Activated CD8-positive, alpha-beta T cell treated with anti-CD3 and anti-CD28 coated beads, Interleukin-2, amount 10 ng/mL, durations not matched to agents 7 days and 5 days (primary cell): ENCODE results near the gene SPINK9. TPM values are rescaled to one million over a fixed set of nuclear protein-coding genes. Genes with fewer than 3 reads are reported as not detected.

Experiments used
- ATAC-seq: fragments of 150-1000 bp; cut with Tn5 transposase; one replicate; pipeline ENCODE4 v1.10.0; 2021; ENCODE audit warnings: moderate library complexity
- CTCF ChIA-PET: fragments of 350-600 bp; sonication (Branson Sonifier 250); formaldehyde crosslinking; loops from one replicate; lab custom pipeline; 2021; ENCODE audit warnings: antibody characterized with exemption; lab: Charles Lee
- POLR2A ChIA-PET: fragments of 350-600 bp; sonication (Branson Sonifier 250); formaldehyde crosslinking; loops from one replicate; lab custom pipeline; 2021; ENCODE audit warnings: antibody characterized with exemption; lab: Charles Lee
- DNase-seq: peaks from one replicate; pipeline ENCODE4 v3.0.0-alpha.2; 2020
- H3K27ac Mint-ChIP-seq: one replicate; pipeline ENCODE4 v1.8.0; 2021; ENCODE audit warnings: mild to moderate bottlenecking, mixed read lengths
- H3K27me3 Mint-ChIP-seq: one replicate; pipeline ENCODE4 v1.8.0; 2021; ENCODE audit warnings: low read depth, mixed read lengths
- H3K36me3 Mint-ChIP-seq: one replicate; pipeline ENCODE4 v1.8.0; 2021; ENCODE audit warnings: low read depth, mixed read lengths
- H3K4me1 Mint-ChIP-seq: one replicate; pipeline ENCODE4 v1.8.0; 2021; ENCODE audit warnings: low read depth, mixed read lengths
- H3K4me3 Mint-ChIP-seq: one replicate; pipeline ENCODE4 v1.8.0; 2021; ENCODE audit warnings: mild to moderate bottlenecking, mixed read lengths
- H3K9me3 Mint-ChIP-seq: one replicate; pipeline ENCODE4 v1.8.0; 2022; ENCODE audit warnings: mixed read lengths; ENCODE audit not compliant: insufficient read depth
- total RNA-seq, 2 experiments: library from RNA; stranded (reverse); gene quantifications; one replicate each; pipeline ENCODE4 v1.2.3, GENCODE V29; 2021

The SPINK9 gene
- total RNA-seq, 2 experiments from 2014 or later, result not detected

DNA sequence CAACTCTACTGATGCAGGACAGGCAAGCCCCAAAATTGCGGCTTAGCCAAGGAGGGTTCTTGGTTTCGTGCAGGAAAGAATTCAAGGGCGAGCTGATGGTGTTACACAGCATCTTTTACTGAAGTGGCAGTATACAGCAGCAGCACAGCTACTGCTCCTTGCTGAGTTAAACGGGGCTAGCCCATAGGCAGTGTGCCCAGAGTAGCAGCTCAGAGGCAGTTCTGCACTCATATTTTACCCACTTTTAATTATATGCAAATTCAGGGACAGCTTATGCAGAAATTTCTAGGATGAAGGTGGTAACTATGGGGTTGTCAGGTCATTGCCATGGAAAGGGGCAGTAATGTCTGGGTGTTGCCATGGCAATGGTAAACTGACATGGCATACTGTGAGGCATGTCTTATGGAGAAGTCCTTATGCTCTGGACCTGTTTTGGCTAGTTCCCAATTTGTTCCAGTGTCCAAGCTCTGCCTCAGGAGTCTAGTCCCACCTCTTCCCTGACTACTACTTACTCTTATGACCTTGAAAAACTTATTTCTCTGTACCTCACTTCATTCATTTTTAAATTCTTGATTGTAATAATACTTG, 2.0 kb upstream of the SPINK9 start:
- DNase-seq (no peak), ATAC-seq (no peak)
- Mint-ChIP-seq H3K9me3 (no peaks in the 10 kb centered on the region), H3K4me1 (no peaks in the 10 kb centered on the region), H3K27ac (no peak overlapping the region), H3K4me3 (no peak overlapping the region), H3K36me3 (no peaks in the 10 kb centered on the region), H3K27me3 (no peaks in the 10 kb centered on the region)
- POLR2A ChIA-PET, result no interaction called here
- CTCF ChIA-PET, result no interaction called here

DNA sequence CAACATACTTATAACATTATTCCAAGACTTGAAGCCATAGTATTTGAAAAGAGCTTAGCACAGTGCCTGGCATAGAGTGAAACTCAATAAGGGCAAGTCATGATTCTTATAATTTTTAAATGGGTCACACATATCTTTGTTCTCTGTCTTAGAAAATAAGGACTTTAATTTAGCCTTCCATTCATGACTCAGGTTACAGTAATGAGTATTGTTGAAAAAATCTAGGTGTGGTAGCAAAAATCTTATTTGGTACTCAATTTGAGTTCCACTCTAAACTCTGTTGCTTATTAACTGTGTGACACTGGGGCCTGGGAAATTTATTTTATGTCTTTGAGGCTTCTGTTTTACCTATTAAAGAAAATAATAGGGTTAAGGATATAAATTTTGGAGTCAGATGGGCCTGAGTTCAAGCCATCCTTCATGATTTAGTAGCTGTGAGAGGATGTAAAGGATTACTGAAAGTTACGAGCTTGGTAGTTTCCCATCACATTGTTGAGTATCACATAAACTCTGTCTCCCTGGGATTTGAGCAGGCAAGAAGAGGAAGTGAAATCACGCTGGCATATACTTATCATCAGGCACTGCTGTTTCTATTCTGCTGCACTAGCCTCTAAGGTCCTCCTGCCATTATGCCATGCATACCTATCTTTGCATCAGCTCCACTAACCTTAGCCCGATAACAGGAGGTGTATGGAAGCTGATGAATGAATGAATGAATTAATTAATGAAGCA, 1.5 kb downstream of the SPINK9 start:
- H3K36me3 Mint-ChIP-seq, result no peaks in the 10 kb centered on the region
- no peak overlapping the region for H3K4me3 Mint-ChIP-seq
- no peak for DNase-seq
- POLR2A ChIA-PET, result no interaction called here
- no peaks in the 10 kb centered on the region for H3K9me3 Mint-ChIP-seq
- ATAC-seq, result no peak
- no peaks in the 10 kb centered on the region for H3K27me3 Mint-ChIP-seq
- no peak overlapping the region for H3K27ac Mint-ChIP-seq
- CTCF ChIA-PET, result no interaction called here
- H3K4me1 Mint-ChIP-seq, result no peaks in the 10 kb centered on the region

DNA sequence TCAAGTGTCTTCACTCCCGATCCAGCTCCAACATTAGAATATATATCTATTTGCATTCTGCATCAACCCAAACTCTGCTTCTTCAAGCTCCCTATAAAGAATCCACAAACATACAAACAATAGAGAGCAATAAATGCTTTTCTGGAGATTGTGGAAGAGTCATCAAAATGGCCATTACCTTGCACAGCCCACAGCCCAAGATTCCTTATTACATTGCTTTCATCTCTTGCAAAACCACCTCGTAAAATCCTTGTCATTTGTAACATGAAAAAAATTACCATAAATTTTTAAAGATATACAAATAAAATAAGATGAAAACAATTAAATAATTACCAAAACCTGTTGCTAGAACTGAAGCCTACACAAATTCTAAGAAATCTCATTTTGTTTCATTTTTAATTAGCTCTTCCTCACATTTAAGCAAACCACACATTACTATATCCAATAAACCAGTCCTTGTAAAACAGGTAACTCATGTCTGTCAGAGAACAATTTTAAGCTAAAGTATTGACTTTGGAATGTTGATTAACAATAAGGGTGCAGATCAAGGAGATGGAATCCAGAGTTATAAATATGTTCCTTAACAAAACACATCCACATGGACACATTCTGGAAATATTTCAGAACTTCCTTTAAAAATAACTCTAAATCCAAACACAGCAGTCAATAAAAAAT, 7.1 kb downstream of the SPINK9 start:
- DNase-seq, result no peak
- H3K36me3 Mint-ChIP-seq, result no peaks in the 10 kb centered on the region
- no peak overlapping the region for H3K27ac Mint-ChIP-seq
- no peaks in the 10 kb centered on the region for H3K4me1 Mint-ChIP-seq
- POLR2A ChIA-PET, result no interaction called here
- CTCF ChIA-PET, result no interaction called here
- no peak overlapping the region for H3K4me3 Mint-ChIP-seq
- no peak for ATAC-seq
- H3K27me3 Mint-ChIP-seq, result no peaks in the 10 kb centered on the region
- H3K9me3 Mint-ChIP-seq, result no peaks in the 10 kb centered on the region

DNA sequence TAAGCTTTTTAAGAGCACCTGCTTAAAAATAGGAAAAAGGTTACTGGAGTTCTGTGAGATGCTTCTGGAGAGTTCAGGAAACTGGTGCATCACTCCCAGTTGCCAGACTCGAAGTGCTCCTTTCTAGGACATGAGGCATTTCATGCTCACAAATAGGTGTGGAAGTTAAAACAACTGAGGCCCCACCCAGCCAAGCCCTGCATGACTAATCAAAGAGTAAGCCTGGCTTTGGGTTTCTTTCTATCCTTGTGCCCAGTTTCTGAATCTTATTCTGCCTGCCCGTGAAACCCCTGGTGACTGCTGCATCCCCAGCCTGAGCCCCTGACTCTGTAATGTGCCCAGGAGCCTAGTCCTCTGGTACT, 7.7 kb downstream of the SPINK9 start:
- Mint-ChIP-seq H3K27me3 (no peaks in the 10 kb centered on the region), H3K9me3 (no peaks in the 10 kb centered on the region), H3K36me3 (no peaks in the 10 kb centered on the region), H3K27ac (no peak overlapping the region), H3K4me1 (no peaks in the 10 kb centered on the region), H3K4me3 (no peak overlapping the region)
- CTCF ChIA-PET, result no interaction called here
- ATAC-seq (no peak), DNase-seq (no peak)
- POLR2A ChIA-PET, result no interaction called here

DNA sequence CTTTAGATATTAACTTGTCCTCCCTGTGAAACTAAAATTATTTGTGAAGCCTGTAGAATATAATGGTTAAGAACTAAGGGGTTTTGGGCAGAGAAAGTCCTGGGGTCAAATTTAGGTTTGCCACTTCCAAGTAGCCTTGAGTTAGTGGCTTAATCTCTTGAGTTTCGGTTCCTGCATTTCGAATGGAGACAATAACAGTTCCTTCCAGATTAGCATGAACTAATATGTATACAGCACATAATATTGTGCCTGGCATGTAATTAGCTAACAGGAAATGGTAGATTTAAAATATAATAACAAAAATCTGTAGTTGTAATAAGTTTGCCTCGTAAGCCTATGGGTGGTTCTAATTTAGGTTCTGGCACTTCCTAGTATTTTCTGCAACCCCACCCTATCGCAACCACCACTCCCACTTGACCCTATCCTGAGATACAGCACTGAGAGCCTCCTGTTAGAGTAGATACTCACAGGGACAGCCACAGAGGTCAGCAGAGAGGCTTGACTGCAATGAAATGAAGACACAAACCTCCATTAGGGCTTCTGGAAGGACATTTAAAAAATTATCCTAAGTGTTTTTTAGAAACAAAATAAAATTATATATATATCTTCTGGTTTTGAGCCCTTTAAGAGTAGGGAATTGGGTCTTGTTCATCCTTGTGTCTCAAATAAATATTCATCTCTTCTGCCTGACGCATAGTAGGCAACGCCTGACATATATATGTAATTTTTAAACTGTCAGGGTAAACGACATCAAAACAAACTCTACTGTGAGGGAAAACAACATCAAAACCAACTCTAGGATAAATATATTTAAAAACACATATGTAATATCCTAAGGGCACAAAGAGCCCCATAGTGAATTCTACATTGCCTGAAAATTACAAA, 8.5 kb downstream of the SPINK9 start:
- ChIA-PET POLR2A (no interaction called here), CTCF (no interaction called here)
- Mint-ChIP-seq H3K27ac (no peak overlapping the region), H3K9me3 (no peaks in the 10 kb centered on the region), H3K4me1 (no peaks in the 10 kb centered on the region), H3K27me3 (no peaks in the 10 kb centered on the region), H3K36me3 (no peaks in the 10 kb centered on the region), H3K4me3 (no peak overlapping the region)
- ATAC-seq, result no peak
- no peak for DNase-seq

DNA sequence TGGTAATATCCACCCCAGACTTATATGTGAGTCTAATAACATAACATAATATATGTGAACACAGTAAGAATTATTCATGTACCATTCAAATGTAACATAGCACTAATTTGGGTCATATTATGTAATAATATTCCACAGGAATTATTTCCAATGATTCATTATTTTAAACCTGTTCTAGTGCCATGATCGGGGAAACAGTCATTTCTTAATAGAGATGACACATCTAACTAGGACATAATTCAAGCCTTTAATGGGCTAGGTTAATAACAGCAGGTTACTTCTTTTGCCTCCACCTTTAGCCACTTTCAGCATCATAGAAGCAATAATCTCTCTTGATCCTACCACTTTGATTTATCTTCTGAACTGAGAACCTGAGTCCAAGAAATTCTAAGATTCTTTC, 12.3 kb downstream of the SPINK9 start:
- Mint-ChIP-seq H3K4me1 (no peaks in the 10 kb centered on the region), H3K36me3 (no peaks in the 10 kb centered on the region), H3K4me3 (no peak overlapping the region), H3K27me3 (no peaks in the 10 kb centered on the region), H3K27ac (no peak overlapping the region), H3K9me3 (no peaks in the 10 kb centered on the region)
- no peak for DNase-seq
- CTCF ChIA-PET, result no interaction called here
- ATAC-seq, result no peak
- POLR2A ChIA-PET, result no interaction called here

DNA sequence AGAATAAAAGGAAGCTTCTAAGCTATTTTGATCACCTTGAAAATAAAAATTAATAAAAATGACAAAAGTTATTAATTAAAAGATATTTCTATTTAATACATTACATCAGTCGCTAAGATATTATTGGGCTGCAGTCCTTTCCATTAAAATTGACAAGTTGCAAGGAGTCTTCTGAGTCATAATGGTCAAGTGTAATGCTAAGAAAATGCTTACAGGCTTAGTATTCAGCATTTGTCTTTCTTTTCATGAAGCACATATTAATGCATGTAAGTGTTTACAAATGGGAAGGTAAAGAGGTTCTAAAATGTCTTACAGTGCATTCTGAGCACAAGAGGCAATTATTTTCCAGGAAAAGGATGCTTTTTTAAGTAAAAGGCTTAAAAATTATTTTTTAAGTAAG, 17.3 kb downstream of the SPINK9 start:
- H3K4me1 Mint-ChIP-seq, result no peaks in the 10 kb centered on the region
- no peak overlapping the region for H3K27ac Mint-ChIP-seq
- H3K27me3 Mint-ChIP-seq, result no peaks in the 10 kb centered on the region
- POLR2A ChIA-PET, result no interaction called here
- H3K36me3 Mint-ChIP-seq, result no peaks in the 10 kb centered on the region
- CTCF ChIA-PET, result no interaction called here
- no peaks in the 10 kb centered on the region for H3K9me3 Mint-ChIP-seq
- DNase-seq (no peak), ATAC-seq (no peak)
- no peak overlapping the region for H3K4me3 Mint-ChIP-seq

DNA sequence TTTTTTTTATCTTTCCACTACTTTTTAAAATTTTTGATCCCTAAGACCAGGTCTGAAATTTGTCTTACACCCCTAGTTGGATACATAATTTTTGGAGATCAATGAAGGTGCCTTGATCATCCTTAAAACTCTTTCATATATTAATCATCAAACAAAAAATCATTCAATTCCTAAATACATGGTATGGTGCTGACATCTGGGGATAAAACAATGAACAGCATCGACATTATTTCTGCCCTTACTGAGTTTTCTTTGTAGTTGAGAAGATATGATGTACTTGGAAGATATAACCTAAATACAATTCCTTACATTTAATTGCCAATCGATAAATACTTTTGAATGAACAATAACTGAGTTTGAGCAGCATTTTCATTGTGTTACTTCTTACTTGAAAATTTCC, 18.3 kb downstream of the SPINK9 start:
- no peak overlapping the region for H3K4me3 Mint-ChIP-seq
- CTCF ChIA-PET, result no interaction called here
- DNase-seq, result no peak
- no peak for ATAC-seq
- H3K4me1 Mint-ChIP-seq, result no peaks in the 10 kb centered on the region
- no peak overlapping the region for H3K27ac Mint-ChIP-seq
- H3K36me3 Mint-ChIP-seq, result no peaks in the 10 kb centered on the region
- POLR2A ChIA-PET, result no interaction called here
- no peaks in the 10 kb centered on the region for H3K9me3 Mint-ChIP-seq
- H3K27me3 Mint-ChIP-seq, result no peaks in the 10 kb centered on the region

DNA sequence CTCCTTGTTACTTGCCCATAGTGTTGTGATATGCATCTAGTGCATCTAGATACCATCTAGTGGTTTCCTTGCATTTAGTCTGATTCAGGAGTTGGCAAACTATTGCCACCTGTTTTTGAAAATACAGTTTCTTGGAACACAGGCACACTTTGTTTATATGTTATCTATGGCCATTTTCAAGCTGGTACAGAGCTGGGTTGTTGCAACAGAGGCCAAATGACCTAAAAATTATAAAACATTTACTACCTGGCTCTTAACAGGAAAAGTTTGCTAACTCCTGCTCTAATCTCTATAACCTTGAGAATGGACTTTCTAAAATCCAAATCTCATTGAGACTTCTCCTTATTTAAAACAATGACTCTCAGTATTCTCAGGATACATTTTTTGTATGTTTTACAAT, 29.0 kb downstream of the SPINK9 start:
- no peaks in the 10 kb centered on the region for H3K36me3 Mint-ChIP-seq
- H3K4me1 Mint-ChIP-seq, result no peaks in the 10 kb centered on the region
- ChIA-PET CTCF (interaction anchor here (0.7 kb wide), 1 partner anchor 10 kb away, joined by 3 read pairs; no protein-coding TSS in a partner anchor), POLR2A (no interaction called here)
- ATAC-seq (no peak), DNase-seq (no peak)
- peaks cover 3% of the 10 kb centered on the region for H3K27me3 Mint-ChIP-seq
- H3K27ac Mint-ChIP-seq, result no peak overlapping the region
- H3K9me3 Mint-ChIP-seq, result no peaks in the 10 kb centered on the region
- no peak overlapping the region for H3K4me3 Mint-ChIP-seq

DNA sequence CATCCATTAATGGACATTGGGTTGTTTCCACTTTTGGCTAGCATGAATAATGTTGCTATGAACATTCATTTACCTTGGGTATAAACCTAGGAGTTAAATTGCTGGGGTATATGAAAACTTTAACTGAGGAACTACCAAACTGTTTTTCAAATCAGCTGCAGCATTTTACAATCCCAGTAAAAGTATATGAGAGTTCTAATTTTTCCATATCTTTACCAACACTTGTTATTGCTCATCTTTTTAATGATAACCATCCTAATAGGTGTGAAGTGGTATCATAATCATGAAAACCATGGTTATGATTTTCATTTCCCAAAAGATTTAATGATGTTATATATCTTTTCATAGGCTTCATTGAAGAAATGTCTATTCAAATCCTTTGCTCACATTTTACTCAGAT, 32.9 kb downstream of the SPINK9 start:
- ATAC-seq (no peak), DNase-seq (no peak)
- Mint-ChIP-seq H3K4me3 (no peak overlapping the region), H3K4me1 (no peaks in the 10 kb centered on the region), H3K9me3 (no peaks in the 10 kb centered on the region), H3K27ac (no peak overlapping the region), H3K36me3 (no peaks in the 10 kb centered on the region), H3K27me3 (peaks cover 3% of the 10 kb centered on the region)
- CTCF ChIA-PET, result no interaction called here
- POLR2A ChIA-PET, result no interaction called here

DNA sequence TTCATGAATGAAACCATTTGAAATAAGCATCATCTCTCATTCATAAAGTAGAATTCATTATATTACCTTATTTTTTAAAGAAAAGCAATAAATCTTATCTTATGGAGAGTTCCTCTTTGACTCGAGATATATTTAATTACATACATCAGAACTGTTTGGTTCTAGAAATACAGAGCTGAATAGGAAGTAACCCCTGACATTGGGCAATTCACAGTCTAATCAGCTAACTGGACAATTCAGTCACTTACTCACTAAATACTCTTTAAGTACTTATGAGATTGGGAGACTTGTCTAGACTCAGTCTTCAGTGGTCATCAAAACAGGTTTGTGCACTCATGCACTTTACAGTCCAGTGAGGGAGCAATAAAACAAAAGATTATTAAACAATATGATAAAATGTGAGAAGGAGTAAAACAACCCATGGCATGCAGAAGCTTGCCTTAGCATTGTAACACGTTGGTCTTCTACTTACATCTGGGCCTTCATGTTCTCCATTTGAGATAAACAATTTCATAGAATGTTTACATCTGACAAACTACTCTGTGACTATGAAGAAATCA, 36.9 kb downstream of the SPINK9 start:
- H3K27ac Mint-ChIP-seq, result no peak overlapping the region
- H3K4me1 Mint-ChIP-seq, result no peaks in the 10 kb centered on the region
- H3K4me3 Mint-ChIP-seq, result no peak overlapping the region
- no peak for ATAC-seq
- H3K27me3 Mint-ChIP-seq, result peaks cover 3% of the 10 kb centered on the region
- ChIA-PET CTCF (no interaction called here), POLR2A (no interaction called here)
- H3K9me3 Mint-ChIP-seq, result no peaks in the 10 kb centered on the region
- no peaks in the 10 kb centered on the region for H3K36me3 Mint-ChIP-seq
- DNase-seq, result no peak
